ENCODE measurements around the gene ARHGAP40.

Gene ARHGAP40

GRCh38 chr20:38601216-38602184, at the start of gene ARHGAP40:
Gene ARHGAP40 (plus strand): TSS chr20:38601809.
- DNase-seq (ENCODE audit: low read depth), result no peak

- DNase-seq (ENCODE audit: low read depth), result no peak
Measured at GRCh38 chr20:38554986-38555385, 46.6 kb upstream of the ARHGAP40 start.

GRCh38 chr20:38555395-38555794, 46.2 kb upstream of the ARHGAP40 start:
- DNase-seq (ENCODE audit: low read depth), result no peak

GRCh38 chr20:38557174-38557573, 44.4 kb upstream of the ARHGAP40 start:
- no peak for DNase-seq (ENCODE audit: low read depth)

- DNase-seq (ENCODE audit: low read depth), result no peak
Measured at GRCh38 chr20:38558596-38559360, 42.8 kb upstream of the ARHGAP40 start.

- no peak for DNase-seq (ENCODE audit: low read depth)
Measured at GRCh38 chr20:38559764-38560163, 41.8 kb upstream of the ARHGAP40 start.

GRCh38 chr20:38563802-38564431, 37.7 kb upstream of the ARHGAP40 start:
- no peak for DNase-seq (ENCODE audit: low read depth)

GRCh38 chr20:38564680-38565079, 36.9 kb upstream of the ARHGAP40 start:
- DNase-seq (ENCODE audit: low read depth), result no peak

- DNase-seq (ENCODE audit: low read depth), result no peak
Measured at GRCh38 chr20:38566036-38566598, 35.5 kb upstream of the ARHGAP40 start.

- no peak for DNase-seq (ENCODE audit: low read depth)
Measured at GRCh38 chr20:38569747-38570525, 31.7 kb upstream of the ARHGAP40 start.

GRCh38 chr20:38573413-38573812, 28.2 kb upstream of the ARHGAP40 start:
- DNase-seq (ENCODE audit: low read depth), result no peak

- no peak for DNase-seq (ENCODE audit: low read depth)
Measured at GRCh38 chr20:38579219-38579910, 22.2 kb upstream of the ARHGAP40 start.

- no peak for DNase-seq (ENCODE audit: low read depth)
Measured at GRCh38 chr20:38579921-38580320, 21.7 kb upstream of the ARHGAP40 start.

GRCh38 chr20:38581013-38581412, 20.6 kb upstream of the ARHGAP40 start, which contains the start of gene ADIG:
Gene ADIG (plus strand): TSS chr20:38581197. CDS start chr20:38581251, 54 bp downstream.
- no peak for DNase-seq (ENCODE audit: low read depth)

- DNase-seq (ENCODE audit: low read depth), result no peak
Measured at GRCh38 chr20:38581830-38582358, 19.7 kb upstream of the ARHGAP40 start.

GRCh38 chr20:38583306-38583705, 18.3 kb upstream of the ARHGAP40 start:
- DNase-seq (ENCODE audit: low read depth), result no peak

- DNase-seq (ENCODE audit: low read depth), result no peak
Measured at GRCh38 chr20:38584099-38584763, 17.4 kb upstream of the ARHGAP40 start.

- DNase-seq (ENCODE audit: low read depth), result no peak
Measured at GRCh38 chr20:38585404-38586180, 16.0 kb upstream of the ARHGAP40 start.

GRCh38 chr20:38586181-38586525, 15.5 kb upstream of the ARHGAP40 start:
- no peak for DNase-seq (ENCODE audit: low read depth)
